ENCODE measurements around the gene MRFAP1L1. TPM values are rescaled to one million over a fixed set of nuclear protein-coding genes. Genes with fewer than 3 reads are reported as not detected.

Gene MRFAP1L1
- total and polyA plus RNA-seq, 2 donors (not counting 1 experiment from before 2014, with no cell fraction given) = 12.5 to 57.2 TPM

Other genes starting within 250 kb of the MRFAP1L1 start
- gene PPP2R2C, start 237.3 kb downstream of the MRFAP1L1 start, total RNA-seq = not detected in 2 replicates
- not detected in 2 replicates for gene PPP2R2C, start 237.3 kb downstream of the MRFAP1L1 start, polyA plus RNA-seq
- gene MAN2B2, start 134.7 kb downstream of the MRFAP1L1 start, total RNA-seq = 37.0 TPM in 2 replicates
- gene MAN2B2, start 134.7 kb downstream of the MRFAP1L1 start, polyA plus RNA-seq = 27.2 and 35.0 TPM in 2 replicates
- 100 and 113 TPM in 2 replicates for gene MRFAP1, start 69.2 kb downstream of the MRFAP1L1 start, total RNA-seq
- gene MRFAP1, start 69.2 kb downstream of the MRFAP1L1 start, polyA plus RNA-seq = 54.8 and 108 TPM in 2 replicates
- not detected in 2 replicates for gene S100P, start 16.0 kb downstream of the MRFAP1L1 start, total RNA-seq
- 0.07 TPM in 1 of 2 replicates, not detected in the other for gene S100P, start 16.0 kb downstream of the MRFAP1L1 start, polyA plus RNA-seq
- gene BLOC1S4, start 6.3 kb upstream of the MRFAP1L1 start, total RNA-seq = 25.3 and 26.3 TPM in 2 replicates
- 29.2 and 35.5 TPM in 2 replicates for gene BLOC1S4, start 6.3 kb upstream of the MRFAP1L1 start, polyA plus RNA-seq
- gene KIAA0232, start 72.9 kb upstream of the MRFAP1L1 start, total RNA-seq = 20.8 and 22.3 TPM in 2 replicates
- 2.9 and 3.2 TPM in 2 replicates for gene KIAA0232, start 72.9 kb upstream of the MRFAP1L1 start, polyA plus RNA-seq
- 42.0 and 44.1 TPM in 2 replicates for gene TBC1D14, start 200.0 kb upstream of the MRFAP1L1 start, total RNA-seq
- gene TBC1D14, start 200.0 kb upstream of the MRFAP1L1 start, polyA plus RNA-seq = 21.9 and 39.7 TPM in 2 replicates